Endothelial cell of umbilical vein (primary cell): ENCODE measurements around the gene FOXL2. TPM values are rescaled to one million over a fixed set of nuclear protein-coding genes. Genes with fewer than 3 reads are reported as not detected.

Experiments used
- BruUV-seq: library from RNA; stranded (reverse); fragments of 400-500 nt; replicated peaks from 2 replicates; lab custom pipeline; 2021; lab: Mats Ljungman, UMichigan
- CTCF ChIA-PET: fragments of 300-600, 350-600 bp; sonication (Branson Sonifier 250); formaldehyde crosslinking; loops from one replicate; lab custom pipeline; 2021; ENCODE audit warnings: antibody characterized with exemption, inconsistent platforms; lab: Charles Lee
- POLR2A ChIA-PET: fragments of 300-600, 350-600 bp; sonication (Branson Sonifier 250); formaldehyde crosslinking; loops from one replicate; lab custom pipeline; 2021; ENCODE audit warnings: antibody characterized with exemption, inconsistent platforms; lab: Charles Lee
- DNase-seq: peaks from one replicate; pipeline ENCODE4 v3.0.0-alpha.2; 2011; ENCODE audit warnings: low read depth, low spot score
- FAIRE-seq: peaks from 2 replicates; lab custom pipeline; 2011; peaks lifted over from hg19 to GRCh38; lab: Jason Lieb, UNC
- H2AFZ ChIP-seq: 2 replicates; pipeline ENCODE4 v1.6.0; 2012; ENCODE audit warnings: low read depth, low read length, control low read depth, inconsistent platforms
- H3K27ac ChIP-seq: 2 replicates; pipeline ENCODE4 v1.5.1; 2011; ENCODE audit warnings: low read depth, mild to moderate bottlenecking, control low read depth, low read length, moderate library complexity; ENCODE audit not compliant: insufficient read depth
- H3K27me3 ChIP-seq, 2 experiments: 2 replicates each; pipeline versions ENCODE4 v1.6.0 to v1.6.1; 2011; ENCODE audit warnings: low read length in 2 of 2, mixed read lengths in 1 of 2; ENCODE audit not compliant: control insufficient read depth in 2 of 2, insufficient read depth in 2 of 2
- H3K36me3 ChIP-seq, 2 experiments: 2 replicates in 1 of 2; 3 replicates in 1 of 2; pipeline ENCODE4 v1.5.1; 2011; ENCODE audit warnings: low read length in 2 of 2, mild to moderate bottlenecking in 1 of 2, moderate library complexity in 1 of 2; ENCODE audit not compliant: control insufficient read depth in 2 of 2, insufficient read depth in 2 of 2; ENCODE audit errors: extremely low read depth in 1 of 2
- H3K4me1 ChIP-seq: 3 replicates; pipeline ENCODE4 v1.5.1; 2011; ENCODE audit warnings: mild to moderate bottlenecking, low read length; ENCODE audit not compliant: control insufficient read depth, insufficient read depth; ENCODE audit errors: extremely low read depth
- H3K4me2 ChIP-seq: 2 replicates; pipeline ENCODE4 v1.6.1; 2011; ENCODE audit warnings: low read length, control low read depth, mixed read lengths; ENCODE audit not compliant: insufficient read depth
- H3K4me3 ChIP-seq, 3 experiments: fragments of 200-600 bp in 1 of 3; sonication (generic), shearing (Covaris generic) in 1 of 3; replicated peaks in 1 of 3; 2 replicates each; pipeline ENCODE4 v1.5.1; 2011 to 2016; ENCODE audit warnings: control low read depth in 3 of 3, low read length in 3 of 3, mild to moderate bottlenecking in 2 of 3, inconsistent platforms in 1 of 3, low read depth in 1 of 3, moderate library complexity in 1 of 3; ENCODE audit not compliant: insufficient read depth in 1 of 3
- H3K79me2 ChIP-seq: 2 replicates; pipeline ENCODE4 v1.6.0; 2012; ENCODE audit warnings: low read length, inconsistent platforms; ENCODE audit not compliant: control insufficient read depth, insufficient read depth
- H3K9ac ChIP-seq: replicated peaks from 2 replicates; pipeline ENCODE3; 2011; ENCODE audit warnings: low read length, control low read depth; ENCODE audit not compliant: insufficient read depth; ENCODE audit errors: extremely low read depth
- H3K9me1 ChIP-seq: replicated peaks from 3 replicates; pipeline ENCODE4 v1.6.0; 2011; ENCODE audit warnings: mild to moderate bottlenecking, low read length; ENCODE audit not compliant: control insufficient read depth, insufficient read depth; ENCODE audit errors: extremely low read depth
- H3K9me3 ChIP-seq: replicated peaks from 2 replicates; pipeline ENCODE4 v1.5.1; 2012; ENCODE audit warnings: low read length, inconsistent platforms; ENCODE audit not compliant: control insufficient read depth, insufficient read depth
- H4K20me1 ChIP-seq: replicated peaks from 2 replicates; pipeline ENCODE3; 2011; ENCODE audit warnings: mild to moderate bottlenecking, low read length; ENCODE audit not compliant: control insufficient read depth, insufficient read depth; ENCODE audit errors: extremely low read depth
- EZH2 ChIP-seq: IDR thresholded peaks from 2 replicates; pipeline ENCODE4 v1.6.1; 2012; ENCODE audit warnings: borderline replicate concordance, low read depth, mild to moderate bottlenecking, moderate library complexity, low read length, inconsistent platforms; ENCODE audit not compliant: severe bottlenecking
- FOS ChIP-seq: IDR thresholded peaks from 2 replicates; pipeline ENCODE4 v1.6.1; 2011; ENCODE audit warnings: mild to moderate bottlenecking, low read length, moderate library complexity, borderline replicate concordance; ENCODE audit not compliant: insufficient read depth
- GATA2 ChIP-seq: IDR thresholded peaks from 2 replicates; pipeline ENCODE4 v1.7.0; 2011; ENCODE audit warnings: low read depth, mild to moderate bottlenecking, moderate library complexity, mixed read lengths, low read length; ENCODE audit not compliant: insufficient read length, insufficient read depth
- JUN ChIP-seq: IDR thresholded peaks from 2 replicates; pipeline ENCODE4 v1.6.1; 2011; ENCODE audit warnings: borderline replicate concordance, low read depth; ENCODE audit not compliant: insufficient read length, insufficient read depth
- MYC ChIP-seq: IDR thresholded peaks from one replicate; pipeline ENCODE4 v1.6.1; 2011; ENCODE audit warnings: mild to moderate bottlenecking, low read depth, low read length
- POLR2A ChIP-seq: IDR thresholded peaks from 2 replicates; pipeline ENCODE4 v1.6.1; 2012; ENCODE audit warnings: low read depth, mild to moderate bottlenecking, control low read depth, low read length
- POLR2AphosphoS5 ChIP-seq: IDR thresholded peaks from 2 replicates; pipeline ENCODE4 v1.6.1; 2012; ENCODE audit warnings: low read depth, mild to moderate bottlenecking, control low read depth, low read length, moderate library complexity; ENCODE audit not compliant: insufficient read depth
- dilution Hi-C: fragments of 300-500 bp; cut with MboI; formaldehyde crosslinking; loops from one replicate; pipeline ENCODE4 v1.15.0; 2019; ENCODE audit warnings: low sequenced_read_pairs; ENCODE audit not compliant: extremely low pct_ligation_motif_present
- intact Hi-C: fragments of 100-400 bp; cut with micrococcal nuclease; formaldehyde crosslinking; loops from one replicate; pipeline ENCODE4 v1.10.0; 2022
- polyA plus RNA-seq, 4 experiments: library from polyadenylated mRNA; depleted of rRNA in 3 of 4; stranded (reverse) in 3 of 4; unstranded in 1 of 4; fragments of >200 nt; gene quantifications; 2 replicates each; pipeline versions ENCODE4 v1.2.1 to v1.2.3, GENCODE V29; 2011 to 2012; ENCODE audit warnings: missing spikeins in 1 of 4
- total RNA-seq: library from RNA; stranded (reverse); gene quantifications from 2 replicates; pipeline ENCODE4 v1.2.3, GENCODE V29; 2021
- TF ChIP-seq, protein P1 (sequence below): IDR thresholded peaks from 2 replicates; pipeline ENCODE4 v1.6.1; 2011; ENCODE audit not compliant: insufficient read depth, insufficient read length
- TF ChIP-seq, protein P2 (sequence below), 2 donors: IDR thresholded peaks; 1 replicate in 1 of 2; 2 replicates in 1 of 2; pipeline ENCODE4 v1.5.1; 2011; ENCODE audit warnings: low read length in 2 of 2, mild to moderate bottlenecking in 2 of 2, moderate library complexity in 2 of 2, control low read depth in 1 of 2, inconsistent platforms in 1 of 2, low read depth in 1 of 2; ENCODE audit not compliant: insufficient read depth in 1 of 2; ENCODE audit errors: extremely low read depth in 1 of 2

Gene FOXL2
- total and polyA plus RNA-seq, 2 donors (not counting 3 experiments of a cell fraction or from before 2014, with no cell fraction given): not detected

DNA sequence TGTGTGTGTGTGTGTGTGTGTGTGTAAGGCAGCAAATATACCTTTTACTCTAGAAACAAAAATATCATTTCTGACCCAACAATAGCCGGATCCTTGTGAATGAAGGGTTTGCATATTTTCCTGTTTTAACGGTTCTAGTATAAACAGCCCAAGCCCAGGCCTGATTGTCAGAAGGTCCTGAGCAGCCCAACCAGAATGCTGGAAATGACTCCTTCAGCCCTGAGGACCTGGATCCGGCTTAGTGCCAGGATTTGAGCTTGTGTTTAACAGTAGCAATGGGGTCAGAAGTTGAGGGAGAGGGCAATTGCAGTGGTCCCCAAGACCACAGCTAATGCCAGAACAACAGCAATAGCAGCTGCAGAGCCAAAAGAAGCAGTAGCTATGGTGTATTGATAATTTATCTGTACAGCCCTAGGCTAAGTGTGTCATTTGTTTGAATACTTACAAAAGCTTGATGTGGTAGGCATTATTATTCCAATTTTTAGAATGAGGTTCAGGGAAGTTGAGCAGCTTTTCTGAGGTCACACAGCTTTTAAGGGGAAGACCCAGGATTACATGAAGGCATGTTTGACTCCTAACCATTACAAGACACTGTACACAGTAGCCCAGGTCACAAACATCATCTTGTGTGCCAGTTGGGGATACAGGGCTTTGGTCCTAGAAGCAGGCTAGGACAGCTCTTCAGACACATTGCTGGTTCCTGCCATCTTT lies 12.8 kb downstream of the FOXL2 start:
- Histone ChIP-seq H3K4me1 (peaks cover 7% of the 10 kb centered on the region), H3K4me2 (no peak overlapping the region), H2AFZ (no peak overlapping the region), H3K27ac (no peak overlapping the region), H3K9me1 (no peaks in the 10 kb centered on the region), H3K27me3 (peaks cover 36 to 47% of the 10 kb centered on the region in 2 experiments), H4K20me1 (no peaks in the 10 kb centered on the region), H3K9me3 (no peaks in the 10 kb centered on the region), H3K79me2 (no peaks in the 10 kb centered on the region), H3K9ac (no peak overlapping the region), H3K4me3 (no peak overlapping the region), H3K36me3 (no peaks in the 10 kb centered on the region)
- intact Hi-C loops (no loop called here), dilution Hi-C loops (no loop called here)
- no peak for TF ChIP-seq MYC
- TF ChIP-seq, protein P1, sequence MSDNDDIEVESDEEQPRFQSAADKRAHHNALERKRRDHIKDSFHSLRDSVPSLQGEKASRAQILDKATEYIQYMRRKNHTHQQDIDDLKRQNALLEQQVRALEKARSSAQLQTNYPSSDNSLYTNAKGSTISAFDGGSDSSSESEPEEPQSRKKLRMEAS: no peak
- TF ChIP-seq FOS: no peak
- no peak for TF ChIP-seq POLR2A
- TF ChIP-seq, protein P2, sequence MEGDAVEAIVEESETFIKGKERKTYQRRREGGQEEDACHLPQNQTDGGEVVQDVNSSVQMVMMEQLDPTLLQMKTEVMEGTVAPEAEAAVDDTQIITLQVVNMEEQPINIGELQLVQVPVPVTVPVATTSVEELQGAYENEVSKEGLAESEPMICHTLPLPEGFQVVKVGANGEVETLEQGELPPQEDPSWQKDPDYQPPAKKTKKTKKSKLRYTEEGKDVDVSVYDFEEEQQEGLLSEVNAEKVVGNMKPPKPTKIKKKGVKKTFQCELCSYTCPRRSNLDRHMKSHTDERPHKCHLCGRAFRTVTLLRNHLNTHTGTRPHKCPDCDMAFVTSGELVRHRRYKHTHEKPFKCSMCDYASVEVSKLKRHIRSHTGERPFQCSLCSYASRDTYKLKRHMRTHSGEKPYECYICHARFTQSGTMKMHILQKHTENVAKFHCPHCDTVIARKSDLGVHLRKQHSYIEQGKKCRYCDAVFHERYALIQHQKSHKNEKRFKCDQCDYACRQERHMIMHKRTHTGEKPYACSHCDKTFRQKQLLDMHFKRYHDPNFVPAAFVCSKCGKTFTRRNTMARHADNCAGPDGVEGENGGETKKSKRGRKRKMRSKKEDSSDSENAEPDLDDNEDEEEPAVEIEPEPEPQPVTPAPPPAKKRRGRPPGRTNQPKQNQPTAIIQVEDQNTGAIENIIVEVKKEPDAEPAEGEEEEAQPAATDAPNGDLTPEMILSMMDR (IDR thresholded peaks at IDR 0.05; ENCODE audit: extremely low read depth in 1 of 2, insufficient read depth in 1 of 2, low read depth in 1 of 2, low read length in 2 of 2): no peak
- TF ChIP-seq GATA2: no peak
- no peak for TF ChIP-seq POLR2AphosphoS5
- no peak for TF ChIP-seq JUN
- no peak for TF ChIP-seq EZH2
- FAIRE-seq (peak; percentile 64), DNase-seq (peak; percentile 73)
- ChIA-PET CTCF (interaction anchor here (0.6 to 4.8 kb wide), 10 partner anchors 11 to 455 kb away, joined by 3 to 59 read pairs (median 6); partner anchors contain the start of gene CEP70), POLR2A (no interaction called here)
- BruUV-seq: no TSS peak
